HG02938 (cell line): Measurements from ENCODE around the gene EXOSC9.
A peak's percentile ranks its signal among the peaks of the same experiment; 100 is the strongest.
"Not testable (repeated sequence)": the region's sequence is repeated elsewhere in the genome, so short reads cannot be mapped to it uniquely, and the experiment has no call there.

Experiments used
- ATAC-seq: cut with Tn5 transposase; IDR thresholded peaks from one replicate; pipeline ENCODE4 v1.9.1; 2021; ENCODE audit warnings: mild to moderate bottlenecking, moderate library complexity; ENCODE audit not compliant: unreplicated experiment

Gene EXOSC9

GRCh38 chr4:121800961-121801714, at the start of gene EXOSC9:
Gene EXOSC9, plus strand, starts transcription at chr4:121801323. Its CDS starts 102 bp downstream, at chr4:121801425.
- peak; percentile 75 for ATAC-seq

DNA sequence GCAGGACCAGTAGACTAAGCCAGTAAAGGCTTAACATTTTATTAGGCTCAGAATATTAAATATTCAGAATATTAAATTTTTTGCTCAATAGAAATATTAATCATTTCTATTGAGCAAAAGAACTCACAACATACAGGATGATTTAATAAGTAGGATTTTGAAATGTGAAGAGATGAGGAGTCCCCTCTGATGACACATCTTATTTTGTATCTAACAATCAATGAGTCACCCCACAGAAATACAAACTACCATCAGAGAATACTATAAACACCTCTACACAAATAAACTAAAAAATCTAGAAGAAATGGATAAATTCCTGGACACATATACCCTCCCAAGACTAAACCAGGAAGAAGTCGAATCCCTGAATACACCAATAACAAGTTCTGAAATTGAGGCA, 49.0 kb upstream of the EXOSC9 start:
- ATAC-seq, result not testable (repeated sequence)

DNA sequence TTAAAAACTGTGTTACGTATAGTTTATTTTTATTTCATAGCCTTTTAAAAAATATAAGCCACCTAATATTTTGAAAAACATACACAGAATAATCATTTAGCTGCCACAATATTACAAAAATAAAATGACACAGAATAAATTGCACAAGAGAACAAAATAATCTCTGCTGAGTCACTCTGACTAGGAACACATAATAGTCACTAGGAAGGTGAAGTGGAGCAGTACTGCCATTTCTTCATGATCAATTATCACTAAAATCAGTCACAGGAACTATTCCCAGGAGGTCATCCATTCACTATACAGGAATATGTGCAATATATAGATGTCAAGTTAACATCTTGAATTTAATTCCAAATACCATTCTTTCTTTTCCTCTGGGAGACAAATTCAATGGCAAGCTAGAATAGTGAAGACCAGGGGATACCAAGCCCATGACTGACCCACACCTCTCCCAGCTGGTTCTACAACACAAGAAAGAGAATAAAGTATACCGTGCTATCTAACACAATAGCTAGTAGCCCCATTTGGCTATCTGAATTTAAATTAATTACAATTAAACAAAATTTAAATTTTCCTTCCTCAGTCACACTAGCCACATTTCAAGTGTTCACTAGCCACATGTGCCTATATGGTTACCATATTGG, 42.1 kb upstream of the EXOSC9 start:
- ATAC-seq, result no peak

- no peak for ATAC-seq
Measured at GRCh38 chr4:121760205-121760604, 40.9 kb upstream of the EXOSC9 start.

DNA sequence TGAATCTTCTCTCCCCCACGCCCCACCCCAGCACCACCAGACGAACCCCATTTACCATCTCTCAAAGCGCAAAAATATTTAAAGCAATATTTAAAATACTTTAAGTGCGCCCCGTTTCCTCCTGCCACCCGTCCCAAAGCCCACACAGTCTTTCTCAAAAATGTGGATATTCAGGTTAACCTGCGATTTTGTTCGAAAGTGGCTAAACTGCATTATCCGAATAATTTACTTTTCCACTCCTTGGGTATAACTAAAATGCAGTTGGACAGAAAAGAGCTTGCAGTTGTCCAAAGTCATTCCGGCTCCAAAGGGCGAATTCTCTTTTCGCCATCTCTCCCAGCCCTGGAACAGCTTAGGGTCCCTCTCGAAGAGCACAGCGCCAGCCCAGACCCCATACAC, 36.8 kb upstream of the EXOSC9 start:
- no peak for ATAC-seq

- no peak for ATAC-seq
Measured at GRCh38 chr4:121764702-121765367, 36.3 kb upstream of the EXOSC9 start, which contains the start of gene SMIM43. Gene SMIM43, minus strand, starts transcription at chr4:121765164. Its CDS starts 59 bp downstream, at chr4:121765105.

DNA sequence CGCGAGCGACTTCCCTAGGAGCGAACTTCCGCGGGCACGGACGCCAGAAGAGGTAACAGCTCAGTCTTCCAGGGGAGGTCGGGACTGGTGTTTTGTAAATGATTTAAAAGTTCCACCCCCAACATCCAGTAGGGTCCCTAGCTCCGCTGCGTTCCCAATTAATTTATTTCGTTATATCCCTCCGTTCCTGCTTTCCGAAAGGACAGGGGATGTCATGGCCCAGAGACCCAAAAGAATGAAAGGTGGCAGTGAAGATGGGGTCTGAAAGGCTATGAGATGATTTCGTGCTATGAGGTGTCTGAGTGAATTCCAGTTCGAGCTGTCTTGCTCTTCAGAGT, 35.8 kb upstream of the EXOSC9 start:
- no peak for ATAC-seq

DNA sequence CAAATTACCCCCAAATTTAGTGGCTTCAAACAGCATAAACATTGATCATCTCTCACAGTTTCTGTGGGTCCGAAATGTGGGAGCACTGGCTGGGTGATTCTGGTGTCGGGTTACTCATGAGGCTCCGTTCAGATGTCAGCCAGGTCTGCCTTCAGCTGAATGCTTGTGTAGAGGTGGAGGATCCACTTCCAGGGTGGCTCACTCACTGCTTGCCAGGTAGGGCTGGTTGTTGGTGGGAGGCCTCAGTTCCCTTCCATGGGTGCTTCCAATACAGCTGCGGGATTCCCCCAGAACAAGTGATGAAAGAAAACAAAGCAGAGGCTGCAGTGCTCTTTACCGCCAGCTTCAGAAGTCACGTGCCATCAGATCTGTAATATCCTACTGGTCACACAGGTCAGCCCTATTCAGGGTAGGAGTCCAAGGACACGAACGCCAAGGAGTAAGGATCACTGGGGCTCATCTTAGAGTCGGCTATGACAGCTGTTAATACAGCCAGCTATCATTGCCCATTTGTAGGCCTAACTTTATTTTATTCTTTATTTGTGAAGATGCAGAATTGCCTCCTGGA, 35.1 kb upstream of the EXOSC9 start:
- no peak for ATAC-seq

DNA sequence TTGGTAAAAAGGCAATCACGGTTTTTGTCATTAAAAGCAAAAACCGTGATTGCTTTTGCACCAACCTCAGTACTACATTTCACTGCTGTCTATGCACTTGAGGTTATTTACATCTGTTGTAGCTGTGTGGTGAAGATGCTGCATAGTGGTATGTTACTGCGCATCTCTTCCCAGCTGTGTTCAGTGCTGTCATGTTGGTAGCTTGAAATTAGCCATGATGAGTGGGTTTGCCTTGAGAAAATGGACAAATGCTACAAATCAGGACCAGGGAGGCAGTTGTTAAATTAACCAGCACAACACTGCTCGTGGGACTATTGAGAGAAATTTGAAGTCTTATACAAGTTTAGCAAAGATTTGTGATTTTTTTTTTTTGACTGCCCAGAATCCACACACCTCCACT, 34.0 kb upstream of the EXOSC9 start:
- no peak for ATAC-seq

- no peak for ATAC-seq
Measured at GRCh38 chr4:121769341-121769740, 31.8 kb upstream of the EXOSC9 start.

DNA sequence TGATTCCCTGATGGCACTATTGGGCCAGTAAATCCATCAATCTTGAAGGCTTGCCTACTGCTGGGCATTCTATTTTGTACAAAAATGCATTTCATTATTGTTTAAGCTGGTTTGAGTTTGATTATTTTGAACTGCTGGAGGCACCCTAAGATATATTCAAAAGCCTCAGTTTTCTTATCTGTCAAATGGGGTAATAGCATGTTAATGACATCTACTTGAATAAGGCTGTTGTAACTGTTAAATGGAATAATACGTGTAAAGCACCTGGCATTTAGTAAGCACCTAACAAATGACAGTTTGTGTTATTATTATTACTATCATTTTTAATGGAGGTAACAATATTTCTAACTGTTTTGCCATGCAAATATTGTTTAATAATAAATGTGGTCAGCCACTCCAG, 29.3 kb upstream of the EXOSC9 start:
- no peak for ATAC-seq

GRCh38 chr4:121773883-121774282, 27.2 kb upstream of the EXOSC9 start:
- ATAC-seq, result no peak

- no peak for ATAC-seq
Measured at GRCh38 chr4:121776610-121777401, 24.3 kb upstream of the EXOSC9 start.

DNA sequence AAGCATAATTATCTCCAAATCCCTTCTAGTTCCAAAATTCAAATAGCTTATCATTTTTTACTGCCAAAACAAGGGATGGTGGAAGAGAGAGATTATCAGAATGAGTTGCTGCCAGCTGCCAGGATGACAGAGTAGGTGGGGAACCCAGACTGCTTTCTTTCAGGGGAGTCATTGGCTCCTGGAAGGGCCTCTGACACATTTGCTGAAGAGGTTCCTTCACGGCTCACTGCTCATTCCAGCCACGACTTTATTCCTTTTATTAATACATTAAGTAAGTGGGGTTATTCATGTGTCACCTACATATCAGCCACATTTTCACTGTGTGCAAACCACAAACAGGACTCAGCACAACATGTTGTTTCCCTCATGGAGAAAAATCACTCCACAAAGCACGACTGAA, 23.5 kb upstream of the EXOSC9 start:
- ATAC-seq, result no peak

GRCh38 chr4:121778991-121779628, 22.0 kb upstream of the EXOSC9 start:
- no peak for ATAC-seq

- no peak for ATAC-seq
Measured at GRCh38 chr4:121783210-121783609, 17.9 kb upstream of the EXOSC9 start.

DNA sequence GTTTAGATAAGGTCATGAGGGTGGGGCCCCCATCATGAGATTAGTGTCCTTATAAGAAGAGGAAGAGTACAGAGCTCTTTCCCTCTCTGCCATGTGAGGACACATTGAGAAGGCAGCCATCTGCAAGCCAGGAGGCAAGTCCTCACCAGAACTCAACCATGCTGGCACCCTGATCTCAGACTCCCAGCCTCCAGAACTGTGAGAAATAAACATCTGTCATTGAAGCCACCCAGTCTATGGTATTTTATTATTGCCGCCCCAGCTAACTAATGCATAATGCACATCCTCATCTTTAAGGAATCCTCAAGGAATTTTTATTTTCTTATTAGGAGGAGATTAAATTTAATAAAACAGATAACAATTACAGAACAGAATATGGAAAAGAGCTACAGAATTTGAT, 16.7 kb upstream of the EXOSC9 start:
- ATAC-seq, result no peak

DNA sequence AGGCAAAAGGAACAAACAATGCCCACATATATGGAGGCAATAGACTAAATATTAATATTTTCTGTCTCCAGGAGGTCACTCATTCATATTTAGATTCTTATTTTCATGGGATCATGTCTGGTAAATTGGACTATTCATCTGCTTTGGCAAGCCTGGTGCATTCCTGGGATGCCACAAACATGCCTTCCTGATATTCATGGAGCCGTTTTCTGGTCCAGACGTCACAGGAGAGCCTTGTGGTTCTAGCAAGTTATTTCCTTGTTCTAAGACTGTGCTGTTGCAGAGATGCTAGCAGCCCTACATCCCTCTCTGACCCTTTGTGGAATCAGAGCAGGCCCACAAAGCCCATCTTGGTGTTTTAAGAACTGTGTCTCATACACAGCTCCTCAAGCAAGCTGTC, 16.1 kb upstream of the EXOSC9 start:
- ATAC-seq, result no peak

DNA sequence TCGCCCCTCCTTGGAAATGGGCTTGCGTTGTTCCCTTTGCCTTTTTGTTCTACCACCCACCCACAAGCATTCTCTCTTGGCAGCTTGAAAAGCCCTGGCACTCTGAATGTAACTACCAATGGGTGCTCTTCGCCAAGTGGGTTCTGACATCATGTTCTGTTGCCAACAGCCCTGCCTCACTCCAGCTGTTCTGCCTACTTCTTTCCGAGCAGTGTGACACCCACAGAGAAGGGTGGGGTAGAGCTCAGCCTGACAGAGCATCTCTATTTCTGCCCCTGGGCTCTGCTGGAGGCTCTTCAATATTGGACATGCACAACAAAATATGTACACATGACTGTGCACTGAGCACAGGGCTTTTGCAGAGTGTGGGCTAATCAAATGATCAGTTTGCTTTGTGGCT, 15.6 kb upstream of the EXOSC9 start:
- no peak for ATAC-seq

DNA sequence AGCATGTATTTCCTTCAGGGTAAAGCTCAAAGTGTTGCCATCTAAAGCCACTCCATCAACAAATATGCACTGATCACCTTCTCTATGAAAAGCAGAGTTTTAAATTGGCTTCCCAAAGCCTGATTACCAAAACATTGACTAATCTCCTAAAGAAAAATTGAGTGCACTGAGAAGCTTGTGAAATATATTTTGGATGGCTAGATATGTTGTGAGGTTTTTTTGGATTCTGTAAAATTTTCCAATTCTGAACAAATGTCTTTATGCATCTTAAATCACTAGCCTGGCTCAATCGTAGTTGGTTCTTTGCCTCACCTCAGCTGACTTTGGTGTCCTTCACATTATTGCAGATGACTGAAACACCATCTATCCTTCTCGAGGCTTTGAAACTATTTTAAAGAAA, 14.9 kb upstream of the EXOSC9 start:
- ATAC-seq, result no peak
